GM18519 (cell line): ENCODE results near the gene KAZN.

Experiments used
- ATAC-seq: cut with Tn5 transposase; IDR thresholded peaks from one replicate; pipeline ENCODE4 v1.9.1; 2021; ENCODE audit warnings: mild to moderate bottlenecking, moderate library complexity; ENCODE audit not compliant: unreplicated experiment, low FRiP score

The KAZN gene

GRCh38 chr1:14585728-14586127 lies 12.8 kb upstream of the KAZN start:
- no peak for ATAC-seq

- ATAC-seq: no peak
Measured at GRCh38 chr1:14590411-14591180, 7.9 kb upstream of the KAZN start.

DNA sequence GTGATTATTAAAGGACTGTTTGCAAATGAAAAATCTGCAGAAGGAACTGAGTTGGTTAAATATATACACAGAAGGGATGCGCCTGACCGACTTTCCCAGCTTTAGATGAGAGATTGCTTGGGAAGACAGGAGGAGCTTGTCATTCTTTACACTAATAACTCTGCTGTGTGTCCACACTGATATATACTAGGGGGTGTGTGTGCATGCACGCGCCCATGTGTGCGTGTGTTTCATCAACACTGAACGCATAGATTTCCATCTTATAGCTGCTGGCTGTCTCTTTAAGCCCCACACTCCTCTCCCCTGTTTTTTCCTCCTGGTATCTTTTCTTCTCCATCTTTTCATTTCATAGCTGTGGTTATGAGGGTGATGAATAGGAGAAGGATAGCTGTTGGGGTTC lies 6.9 kb upstream of the KAZN start:
- no peak for ATAC-seq

DNA sequence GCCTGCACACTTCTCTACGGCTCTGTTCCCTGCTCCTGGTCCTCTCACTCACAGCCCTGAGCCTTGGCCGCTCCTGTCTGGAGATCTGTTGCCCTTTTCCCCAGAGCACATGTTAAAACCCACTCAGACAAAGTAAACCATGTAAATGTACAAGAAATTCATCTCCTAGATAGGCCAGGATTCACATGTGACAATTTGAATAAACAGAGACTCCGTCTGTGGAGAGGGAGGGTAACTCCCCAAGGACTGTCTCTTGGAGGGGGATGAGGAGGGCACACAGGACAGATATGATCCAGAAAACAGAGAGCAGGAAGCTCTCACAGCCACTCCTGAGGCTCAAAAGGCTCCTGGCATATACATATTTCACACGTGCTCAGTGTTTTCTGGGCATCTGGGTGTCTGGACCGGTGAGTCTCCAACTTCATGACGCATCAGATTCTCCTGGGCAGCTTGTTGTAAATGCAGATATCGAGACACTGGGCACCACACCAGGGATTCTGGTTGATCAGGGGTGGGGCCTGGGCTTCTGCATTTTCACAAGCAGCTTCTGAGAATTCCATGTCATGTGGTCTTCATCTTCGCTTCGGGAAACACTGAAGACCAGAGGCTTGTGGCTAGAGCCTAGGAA lies 6.4 kb upstream of the KAZN start:
- ATAC-seq: no peak

DNA sequence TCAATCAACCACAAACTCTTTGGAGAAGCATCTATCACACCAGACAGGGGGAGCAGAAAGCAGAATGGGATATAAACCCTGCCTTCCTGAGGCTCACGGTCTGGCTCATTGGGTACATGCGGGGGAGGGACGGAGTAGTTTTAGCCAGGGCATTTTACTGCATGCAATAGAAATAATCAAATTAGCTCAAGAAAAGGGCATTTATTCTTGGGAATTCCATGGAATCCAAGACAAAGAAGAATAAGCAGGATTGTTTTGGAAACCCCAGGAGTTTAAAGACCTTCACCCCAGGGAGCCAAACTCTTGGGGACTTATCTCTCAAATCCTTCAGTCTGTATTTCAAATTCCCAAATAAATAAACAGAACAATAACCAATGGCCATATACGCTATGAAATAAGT lies 5.2 kb upstream of the KAZN start:
- ATAC-seq: no peak

DNA sequence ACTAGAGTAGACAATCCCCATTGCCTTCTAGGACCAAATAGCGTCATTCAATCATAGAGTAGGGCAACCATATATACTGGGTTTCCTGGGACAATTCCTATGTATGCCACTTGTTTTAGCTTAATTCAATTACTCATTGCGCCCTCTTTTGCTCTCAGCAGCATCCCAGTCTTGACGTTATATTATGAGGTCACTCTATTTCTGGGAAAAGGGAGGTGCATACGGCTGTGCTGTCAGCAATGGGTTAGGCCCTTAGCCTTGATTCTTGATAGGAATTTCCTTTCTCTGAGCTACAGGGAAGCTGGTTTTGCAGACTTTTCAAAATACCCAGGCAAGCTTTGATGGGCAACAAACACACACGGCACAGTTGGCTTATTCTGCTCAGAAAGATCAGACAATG lies 4.4 kb upstream of the KAZN start:
- ATAC-seq: no peak

DNA sequence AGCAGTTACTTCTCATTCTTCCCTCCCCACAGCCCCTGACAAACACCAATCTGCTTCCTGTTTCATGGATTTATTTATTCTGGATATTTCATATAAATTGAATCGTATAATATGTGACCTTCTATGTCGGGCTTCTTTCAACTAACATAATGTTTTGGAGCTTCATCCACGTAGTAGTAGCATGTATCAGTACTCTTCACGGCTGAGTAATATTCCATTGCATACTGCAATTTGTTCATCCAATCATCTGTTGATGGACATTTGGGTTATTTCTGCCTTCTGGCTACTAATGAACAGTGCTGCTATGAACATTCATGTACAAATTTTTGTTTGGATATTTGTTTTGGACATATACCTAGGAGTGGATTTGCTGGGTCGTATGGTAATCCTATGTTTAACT lies 1.9 kb upstream of the KAZN start:
- no peak for ATAC-seq

DNA sequence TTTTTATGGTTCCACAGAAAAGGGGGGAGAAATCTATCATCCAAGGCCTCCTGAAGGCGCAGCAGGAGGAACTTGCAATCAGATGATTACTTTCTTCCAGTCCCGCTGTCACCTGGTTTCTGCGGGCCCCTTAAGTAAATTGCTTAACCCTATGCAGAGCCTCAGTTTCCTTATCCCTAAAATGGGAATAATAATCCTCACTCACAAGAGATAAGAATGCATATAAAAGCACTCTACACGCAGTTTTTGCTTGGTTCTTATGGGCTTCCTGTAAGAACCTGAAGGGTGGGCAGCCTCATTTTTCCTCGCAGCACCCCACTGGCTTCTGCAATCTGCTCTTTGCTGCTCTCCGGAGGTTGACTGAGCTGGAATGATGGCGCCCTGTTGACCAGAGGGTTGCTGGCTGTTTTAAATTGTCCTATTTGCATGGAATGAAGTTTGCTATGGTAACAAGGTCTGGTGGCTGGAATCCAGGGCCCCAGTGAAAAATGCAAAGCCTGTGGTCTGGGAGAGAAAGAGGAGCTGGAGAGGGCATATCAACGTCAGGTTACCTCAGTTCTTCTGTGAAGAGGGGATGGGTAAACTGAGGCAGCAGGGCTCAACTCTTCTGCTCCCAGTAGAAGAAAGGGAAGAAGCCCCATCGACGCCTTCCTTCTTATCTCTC lies 1.0 kb upstream of the KAZN start:
- no peak for ATAC-seq

DNA sequence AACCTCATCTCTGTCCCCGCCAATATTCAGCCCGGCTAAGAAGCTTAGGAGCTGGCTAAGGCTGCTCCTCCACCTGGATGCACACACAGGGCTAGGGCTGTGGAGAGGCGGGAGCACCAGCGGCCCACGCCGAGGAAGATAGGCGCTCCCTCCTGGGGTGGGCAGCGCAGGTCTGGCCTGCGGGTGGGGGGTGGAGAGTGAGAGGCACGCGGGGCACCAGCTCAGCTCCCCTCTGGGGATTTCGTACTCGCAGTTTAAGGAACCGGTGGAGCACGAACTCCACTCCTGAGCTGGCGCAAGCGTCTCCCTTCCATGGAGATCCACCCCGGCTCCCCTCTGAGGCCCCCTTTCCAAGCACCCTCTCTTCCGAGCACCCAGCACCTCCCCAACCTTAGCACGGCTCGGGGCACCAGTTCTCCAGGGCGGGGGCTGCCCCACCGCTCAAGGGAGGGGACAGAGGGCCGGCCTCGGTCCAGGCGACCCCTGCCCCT lies 433 bp upstream of the KAZN start:
- no peak for ATAC-seq

GRCh38 chr1:14599183-14599791 lies 802 bp downstream of the KAZN start:
- ATAC-seq: no peak

- ATAC-seq: no peak
Measured at GRCh38 chr1:14599800-14600199, 1.3 kb downstream of the KAZN start.

- ATAC-seq: no peak
Measured at GRCh38 chr1:14600405-14601112, 2.1 kb downstream of the KAZN start.

DNA sequence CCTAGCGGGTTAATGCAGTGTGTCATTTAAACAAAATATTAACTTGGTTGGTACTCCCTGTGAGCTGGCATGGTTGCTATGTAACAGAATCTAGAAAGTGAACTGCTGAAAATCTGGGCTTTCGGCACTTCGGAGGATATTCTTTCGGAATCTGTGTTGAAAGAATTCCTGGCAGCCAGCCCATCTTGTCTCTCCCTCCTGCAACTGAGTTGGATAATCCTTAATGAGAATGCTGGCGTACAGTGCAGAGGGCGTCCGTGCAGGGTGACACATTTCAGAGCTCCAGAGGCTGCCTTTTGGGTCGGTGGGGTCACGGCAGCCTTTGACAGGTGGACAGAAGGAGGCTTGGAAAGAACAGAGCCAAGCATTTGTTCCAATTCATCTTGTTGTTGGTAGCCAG lies 3.7 kb downstream of the KAZN start:
- no peak for ATAC-seq

- no peak for ATAC-seq
Measured at GRCh38 chr1:14603645-14604044, 5.2 kb downstream of the KAZN start.

DNA sequence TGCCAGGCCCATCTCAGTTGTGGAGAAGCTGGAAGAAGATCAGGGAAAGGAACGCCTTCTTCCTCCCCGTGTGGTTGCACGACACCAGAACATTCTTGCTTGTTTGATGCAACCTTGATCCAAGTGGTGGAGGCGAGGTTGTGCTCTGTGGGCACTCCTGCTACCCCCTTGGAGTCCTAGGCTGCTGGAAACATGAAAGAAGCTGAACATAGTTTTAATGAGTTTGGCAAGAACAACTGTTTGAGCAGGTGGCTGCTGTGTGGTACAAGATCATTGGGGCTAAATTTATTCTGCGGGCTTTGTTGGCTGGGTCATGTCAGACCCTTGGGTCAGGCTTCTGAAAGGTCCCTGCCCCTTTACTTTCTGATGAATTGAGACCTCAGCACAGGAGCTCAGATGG lies 5.9 kb downstream of the KAZN start:
- no peak for ATAC-seq

GRCh38 chr1:14605945-14606344 lies 7.5 kb downstream of the KAZN start:
- ATAC-seq: no peak

DNA sequence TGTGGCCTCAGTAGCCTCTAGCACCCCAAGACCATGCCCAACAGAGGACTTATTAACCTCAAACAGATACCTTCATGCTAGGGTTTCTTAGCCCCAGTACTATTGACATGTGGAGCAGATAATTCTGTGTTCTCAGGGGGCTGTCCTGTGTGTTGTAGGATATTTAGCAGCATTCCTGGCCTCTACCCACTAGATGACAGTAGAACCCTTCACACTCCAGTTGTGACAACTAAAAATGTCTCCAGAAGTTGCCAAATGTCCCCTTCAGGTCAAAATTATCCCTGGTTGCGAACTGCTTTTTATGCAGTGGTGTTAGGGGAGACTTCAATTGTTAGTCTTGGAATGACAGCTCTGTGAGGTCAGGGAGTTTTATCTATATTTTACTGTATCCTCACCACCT lies 8.1 kb downstream of the KAZN start:
- ATAC-seq: no peak

GRCh38 chr1:14607295-14607694 lies 8.8 kb downstream of the KAZN start:
- ATAC-seq: no peak

- ATAC-seq: no peak
Measured at GRCh38 chr1:14608308-14608707, 9.8 kb downstream of the KAZN start.

- ATAC-seq: no peak
Measured at GRCh38 chr1:14610761-14611160, 12.3 kb downstream of the KAZN start.

- no peak for ATAC-seq
Measured at GRCh38 chr1:14611792-14612191, 13.3 kb downstream of the KAZN start.
